ENCODE data around the gene RAB9A. TPM values are rescaled to one million over a fixed set of nuclear protein-coding genes. Genes with fewer than 3 reads are reported as not detected.

RAB9A gene
- total and polyA plus RNA-seq, 2 donors from 2014 or later, result 31.1 to 33.7 TPM

GRCh38 chrX:13698432-13698831, 9.5 kb downstream of the RAB9A start:
- no peak for TF ChIP-seq CTCF (IDR thresholded peaks at IDR 0.05; ENCODE audit: borderline replicate concordance, extremely low read depth, insufficient read depth)
- H3K9ac ChIP-seq (ENCODE audit: low read length in 3 of 3), result no peak overlapping the region
- H3K27me3 ChIP-seq (ENCODE audit: control insufficient read depth, insufficient read depth, low read length), result peaks cover 13% of the 10 kb centered on the region
- intact Hi-C loops (cut with DNase I), result no loop called here
- H3K4me1 ChIP-seq (ENCODE audit: control insufficient read depth in 2 of 3, insufficient read depth in 2 of 3, low read depth in 1 of 3, low read length in 3 of 3), result peaks cover 0 to 13% (median 13%) of the 10 kb centered on the region in 3 donors
- no peaks in the 10 kb centered on the region for H3K36me3 ChIP-seq (ENCODE audit: control insufficient read depth in 2 of 3, insufficient read depth in 3 of 3, low read length in 3 of 3)
- no peaks in the 10 kb centered on the region for H3K9me3 ChIP-seq (ENCODE audit: control insufficient read depth in 2 of 3, insufficient read depth in 1 of 3, low read length in 3 of 3)
- FAIRE-seq (no peak), DNase-seq (no peak)
- H3K27ac ChIP-seq (ENCODE audit: low read depth in 2 of 2, low read length in 2 of 2), result no peak overlapping the region
- H3K4me3 ChIP-seq (ENCODE audit: low read length in 3 of 3), result no peak overlapping the region

- H3K27me3 ChIP-seq (ENCODE audit: control insufficient read depth, insufficient read depth, low read length), result peaks cover 13% of the 10 kb centered on the region
- no peak overlapping the region for H3K4me3 ChIP-seq (ENCODE audit: low read length in 3 of 3)
- peaks cover 0 to 9% (median 9%) of the 10 kb centered on the region in 3 donors for H3K4me1 ChIP-seq (ENCODE audit: control insufficient read depth in 2 of 3, insufficient read depth in 2 of 3, low read depth in 1 of 3, low read length in 3 of 3)
- H3K9ac ChIP-seq (ENCODE audit: low read length in 3 of 3), result no peak overlapping the region
- DNase-seq (no peak), FAIRE-seq (no peak)
- intact Hi-C loops (cut with DNase I), result no loop called here
- TF ChIP-seq CTCF (IDR thresholded peaks at IDR 0.05; ENCODE audit: borderline replicate concordance, extremely low read depth, insufficient read depth), result no peak
- no peak overlapping the region for H3K27ac ChIP-seq (ENCODE audit: low read depth in 2 of 2, low read length in 2 of 2)
- H3K36me3 ChIP-seq (ENCODE audit: control insufficient read depth in 2 of 3, insufficient read depth in 3 of 3, low read length in 3 of 3), result no peaks in the 10 kb centered on the region
- no peaks in the 10 kb centered on the region for H3K9me3 ChIP-seq (ENCODE audit: control insufficient read depth in 2 of 3, insufficient read depth in 1 of 3, low read length in 3 of 3)
These were observed 10.4 kb downstream of the RAB9A start for GRCh38 chrX:13699183-13699826.

GRCh38 chrX:13700380-13700779, 11.5 kb downstream of the RAB9A start:
- peaks cover 12% of the 10 kb centered on the region for H3K27me3 ChIP-seq (ENCODE audit: control insufficient read depth, insufficient read depth, low read length)
- no peak for DNase-seq
- H3K9me3 ChIP-seq (ENCODE audit: control insufficient read depth in 2 of 3, insufficient read depth in 1 of 3, low read length in 3 of 3), result no peaks in the 10 kb centered on the region
- no peaks in the 10 kb centered on the region for H3K36me3 ChIP-seq (ENCODE audit: control insufficient read depth in 2 of 3, insufficient read depth in 3 of 3, low read length in 3 of 3)
- no peak for TF ChIP-seq CTCF (IDR thresholded peaks at IDR 0.05; ENCODE audit: borderline replicate concordance, extremely low read depth, insufficient read depth)
- H3K27ac ChIP-seq (ENCODE audit: low read depth in 2 of 2, low read length in 2 of 2), result no peak overlapping the region
- no peak overlapping the region for H3K9ac ChIP-seq (ENCODE audit: low read length in 3 of 3)
- peaks cover 0 to 5% (median 4%) of the 10 kb centered on the region in 3 donors for H3K4me1 ChIP-seq (ENCODE audit: control insufficient read depth in 2 of 3, insufficient read depth in 2 of 3, low read depth in 1 of 3, low read length in 3 of 3)
- intact Hi-C loops (cut with DNase I), result no loop called here
- FAIRE-seq, result no peak
- H3K4me3 ChIP-seq (ENCODE audit: low read length in 3 of 3), result no peak overlapping the region

All from kidney (tissue), 14 donors.